Epithelial cell of proximal tubule (primary cell): ENCODE data around the gene TBKBP1. TPM values are rescaled to one million over a fixed set of nuclear protein-coding genes. Genes with fewer than 3 reads are reported as not detected.

Source experiments
- DNase-seq: peaks from one replicate; pipeline ENCODE4 v3.0.0-alpha.2; 2011; ENCODE audit warnings: low read depth
- H3K4me3 ChIP-seq: 2 replicates; pipeline ENCODE4 v1.5.1; 2011; ENCODE audit warnings: low read depth, mild to moderate bottlenecking, low read length
- total RNA-seq: library from RNA; depleted of rRNA; stranded (reverse); fragments of >200 nt; gene quantifications from 2 replicates; pipeline ENCODE4 v1.2.3, GENCODE V29; 2015
- TF ChIP-seq, protein P1 (sequence below): conservative IDR thresholded peaks from 2 replicates; pipeline ENCODE4 v1.5.1; 2012; ENCODE audit warnings: low read depth, mild to moderate bottlenecking, low read length

Gene TBKBP1
- total RNA-seq, 1 donor from 2014 or later = 4.2 TPM

GRCh38 chr17:47704736-47705135, 10.8 kb downstream of the TBKBP1 start:
- no peak for DNase-seq
- no peak overlapping the region for H3K4me3 ChIP-seq
- TF ChIP-seq, protein P1, sequence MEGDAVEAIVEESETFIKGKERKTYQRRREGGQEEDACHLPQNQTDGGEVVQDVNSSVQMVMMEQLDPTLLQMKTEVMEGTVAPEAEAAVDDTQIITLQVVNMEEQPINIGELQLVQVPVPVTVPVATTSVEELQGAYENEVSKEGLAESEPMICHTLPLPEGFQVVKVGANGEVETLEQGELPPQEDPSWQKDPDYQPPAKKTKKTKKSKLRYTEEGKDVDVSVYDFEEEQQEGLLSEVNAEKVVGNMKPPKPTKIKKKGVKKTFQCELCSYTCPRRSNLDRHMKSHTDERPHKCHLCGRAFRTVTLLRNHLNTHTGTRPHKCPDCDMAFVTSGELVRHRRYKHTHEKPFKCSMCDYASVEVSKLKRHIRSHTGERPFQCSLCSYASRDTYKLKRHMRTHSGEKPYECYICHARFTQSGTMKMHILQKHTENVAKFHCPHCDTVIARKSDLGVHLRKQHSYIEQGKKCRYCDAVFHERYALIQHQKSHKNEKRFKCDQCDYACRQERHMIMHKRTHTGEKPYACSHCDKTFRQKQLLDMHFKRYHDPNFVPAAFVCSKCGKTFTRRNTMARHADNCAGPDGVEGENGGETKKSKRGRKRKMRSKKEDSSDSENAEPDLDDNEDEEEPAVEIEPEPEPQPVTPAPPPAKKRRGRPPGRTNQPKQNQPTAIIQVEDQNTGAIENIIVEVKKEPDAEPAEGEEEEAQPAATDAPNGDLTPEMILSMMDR = no peak

DNA sequence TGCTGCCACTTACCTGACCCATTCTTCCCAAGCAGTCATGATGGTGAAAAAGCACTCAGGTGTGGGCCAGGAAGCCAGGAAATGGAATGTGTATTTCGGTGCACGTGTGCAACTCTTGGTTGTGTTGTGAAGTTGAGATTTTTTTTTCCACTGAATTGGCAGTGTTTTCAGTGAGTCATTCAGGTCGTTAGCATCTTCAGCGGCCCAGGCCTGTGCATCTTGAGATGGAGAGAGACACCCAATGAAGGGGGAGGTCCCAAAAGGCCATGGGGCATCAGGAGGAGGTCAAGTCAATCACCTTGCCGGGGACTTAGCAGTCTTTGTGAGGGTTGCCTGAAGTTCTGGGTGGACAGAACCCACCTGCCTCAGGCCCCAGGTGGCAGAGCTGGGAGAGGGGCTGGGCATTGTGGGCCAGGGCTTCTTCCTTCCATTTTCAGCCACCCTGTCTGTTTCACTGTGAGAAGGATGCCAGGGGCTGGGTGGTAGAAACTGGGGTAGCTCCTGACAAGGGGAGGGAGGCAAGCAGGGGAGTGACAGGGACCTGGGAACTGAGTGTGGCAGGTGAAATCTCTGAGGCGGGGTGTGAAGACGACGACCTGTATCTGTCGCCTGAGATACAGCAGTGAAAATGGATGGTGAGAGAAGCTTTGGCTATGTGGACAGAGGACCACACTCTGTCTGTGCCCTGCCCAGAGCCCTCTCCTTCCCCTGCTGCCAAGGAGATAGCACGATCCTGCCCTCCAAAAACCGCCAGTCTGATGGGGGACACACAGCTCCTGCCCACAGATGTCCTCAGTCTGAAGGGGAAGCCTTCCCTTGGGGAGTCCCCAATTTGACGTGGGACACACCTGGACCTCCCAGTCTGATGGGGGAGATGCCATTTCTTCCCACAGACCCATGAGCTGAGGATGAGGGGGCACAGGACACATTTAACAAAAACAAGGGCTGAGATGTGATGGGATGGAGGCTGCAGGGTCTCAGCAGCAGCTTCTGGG, 11.9 kb downstream of the TBKBP1 start:
- TF ChIP-seq, protein P1 = no peak
- no peak for DNase-seq
- no peak overlapping the region for H3K4me3 ChIP-seq

DNA sequence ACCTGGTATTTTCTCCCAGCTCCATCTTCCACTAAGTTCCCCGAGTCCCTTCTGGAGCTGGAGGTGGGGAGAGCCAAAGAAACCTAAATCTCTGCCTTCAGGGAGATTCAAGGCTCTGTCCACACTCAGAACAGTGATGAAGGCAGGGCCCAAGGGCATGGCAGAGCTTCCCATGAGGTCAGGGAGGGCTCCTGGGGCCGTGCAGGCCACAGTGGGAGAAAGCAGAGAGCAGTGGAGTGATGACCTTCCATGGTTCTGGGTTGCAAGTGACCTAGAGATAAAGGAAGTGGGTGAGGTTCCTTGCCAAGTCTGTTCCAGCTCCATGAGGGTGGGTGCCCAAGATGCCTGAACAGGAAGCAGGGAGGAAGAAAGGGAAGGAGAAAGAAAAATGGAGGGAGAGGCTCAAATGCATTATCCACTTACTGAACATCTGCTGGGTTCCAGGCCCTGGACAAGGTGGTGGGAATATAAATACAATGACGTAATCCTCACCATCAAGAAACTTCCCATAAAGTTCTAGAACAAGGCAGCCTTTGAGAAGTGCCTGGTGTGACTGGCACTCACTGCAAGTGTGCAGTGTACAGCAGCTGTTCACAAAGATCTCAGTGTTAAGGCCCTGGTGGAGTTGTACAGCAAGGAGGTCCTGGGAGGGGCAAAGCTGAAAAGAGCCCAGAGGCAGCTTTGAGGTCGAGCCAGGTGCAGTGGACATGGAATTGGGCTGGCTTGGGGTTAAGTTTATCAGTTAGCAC, 13.3 kb downstream of the TBKBP1 start:
- no peak overlapping the region for H3K4me3 ChIP-seq
- DNase-seq = no peak
- TF ChIP-seq, protein P1 = no peak

GRCh38 chr17:47707884-47708283, 13.9 kb downstream of the TBKBP1 start:
- DNase-seq = no peak
- no peak overlapping the region for H3K4me3 ChIP-seq
- TF ChIP-seq, protein P1 = no peak

DNA sequence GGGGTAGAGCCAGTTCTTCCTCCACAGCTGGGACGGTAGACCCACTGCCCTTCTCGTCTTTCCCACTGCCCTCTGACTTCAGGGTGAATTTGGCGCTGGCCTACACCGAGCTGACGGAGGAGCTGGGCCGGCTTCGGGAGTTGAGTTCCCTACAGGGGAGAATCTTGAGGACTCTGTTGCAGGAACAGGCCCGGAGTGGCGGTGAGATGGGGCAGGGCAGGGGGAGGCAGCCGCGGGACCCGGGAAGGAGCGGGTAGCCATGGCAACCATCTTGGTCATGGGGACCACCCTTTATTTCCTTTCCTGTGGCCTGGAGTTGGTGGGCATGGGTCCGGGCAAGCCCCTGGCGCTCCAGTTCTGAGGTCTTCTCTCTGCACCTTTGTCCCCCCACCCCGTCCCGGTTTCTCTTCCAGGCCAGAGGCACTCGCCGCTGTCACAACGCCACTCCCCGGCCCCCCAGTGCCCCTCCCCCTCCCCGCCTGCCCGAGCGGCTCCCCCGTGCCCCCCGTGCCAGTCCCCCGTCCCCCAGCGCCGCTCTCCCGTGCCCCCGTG, 14.4 kb downstream of the TBKBP1 start:
- no peak overlapping the region for H3K4me3 ChIP-seq
- DNase-seq = no peak
- TF ChIP-seq, protein P1 = no peak

GRCh38 chr17:47708864-47709541, 15.0 kb downstream of the TBKBP1 start:
- TF ChIP-seq, protein P1 = no peak
- no peak overlapping the region for H3K4me3 ChIP-seq
- DNase-seq = no peak
